ENCODE data around the gene CDRT4.

The CDRT4 gene

DNA sequence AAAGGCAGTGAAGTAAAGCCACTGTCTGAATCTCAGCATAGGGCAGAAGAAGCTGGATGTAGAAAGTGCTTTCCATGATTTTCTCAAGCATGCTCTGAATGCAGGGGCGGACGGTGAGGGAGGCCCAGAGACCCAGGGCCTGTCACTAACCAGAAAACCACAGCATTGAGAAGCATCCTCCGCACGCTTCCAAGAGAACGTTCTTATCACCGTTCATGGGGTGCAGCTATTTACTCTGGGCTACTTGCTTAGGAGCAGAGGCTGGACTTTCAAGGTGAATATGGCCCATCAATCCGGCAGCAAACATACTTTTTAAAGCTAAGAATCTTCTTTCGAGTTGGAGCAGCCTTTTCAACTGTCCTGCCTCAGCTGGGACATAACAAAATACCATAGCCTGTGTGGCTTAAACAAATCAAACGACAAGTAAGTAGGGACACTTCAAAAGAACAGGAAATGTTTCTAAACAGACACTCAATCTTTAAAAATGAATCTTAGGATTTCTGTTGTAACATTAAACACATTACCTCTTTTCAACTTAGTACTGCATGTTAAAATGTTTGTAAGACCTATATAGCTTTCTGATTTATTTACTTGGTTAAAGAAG is 46.5 kb upstream of the CDRT4 start:
- H2AFZ ChIP-seq (ENCODE audit: low read depth, low read length) = no peak overlapping the region
- H4K20me1 ChIP-seq (ENCODE audit: insufficient read depth, low read length) = no peaks in the 10 kb centered on the region
- H3K9me3 ChIP-seq (ENCODE audit: insufficient read depth, low read length, severe bottlenecking) = no peaks in the 10 kb centered on the region
- ATAC-seq (ENCODE audit: insufficient read depth, low read depth) (no peak), DNase-seq (no peak)
- no peaks in the 10 kb centered on the region for H3K27me3 ChIP-seq (ENCODE audit: insufficient read depth, low read length, poor library complexity)
- no peaks in the 10 kb centered on the region for H3K4me1 ChIP-seq (ENCODE audit: insufficient read depth, low read length)
- H3K79me2 ChIP-seq (ENCODE audit: insufficient read depth, low read length) = no peaks in the 10 kb centered on the region
- H3K27ac ChIP-seq (ENCODE audit: low read length) = no peak overlapping the region
- no peaks in the 10 kb centered on the region for H3K36me3 ChIP-seq (ENCODE audit: insufficient read depth, low read length)
- TF ChIP-seq, protein P1, sequence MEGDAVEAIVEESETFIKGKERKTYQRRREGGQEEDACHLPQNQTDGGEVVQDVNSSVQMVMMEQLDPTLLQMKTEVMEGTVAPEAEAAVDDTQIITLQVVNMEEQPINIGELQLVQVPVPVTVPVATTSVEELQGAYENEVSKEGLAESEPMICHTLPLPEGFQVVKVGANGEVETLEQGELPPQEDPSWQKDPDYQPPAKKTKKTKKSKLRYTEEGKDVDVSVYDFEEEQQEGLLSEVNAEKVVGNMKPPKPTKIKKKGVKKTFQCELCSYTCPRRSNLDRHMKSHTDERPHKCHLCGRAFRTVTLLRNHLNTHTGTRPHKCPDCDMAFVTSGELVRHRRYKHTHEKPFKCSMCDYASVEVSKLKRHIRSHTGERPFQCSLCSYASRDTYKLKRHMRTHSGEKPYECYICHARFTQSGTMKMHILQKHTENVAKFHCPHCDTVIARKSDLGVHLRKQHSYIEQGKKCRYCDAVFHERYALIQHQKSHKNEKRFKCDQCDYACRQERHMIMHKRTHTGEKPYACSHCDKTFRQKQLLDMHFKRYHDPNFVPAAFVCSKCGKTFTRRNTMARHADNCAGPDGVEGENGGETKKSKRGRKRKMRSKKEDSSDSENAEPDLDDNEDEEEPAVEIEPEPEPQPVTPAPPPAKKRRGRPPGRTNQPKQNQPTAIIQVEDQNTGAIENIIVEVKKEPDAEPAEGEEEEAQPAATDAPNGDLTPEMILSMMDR (IDR thresholded peaks at IDR 0.05; ENCODE audit: borderline replicate concordance, extremely low read depth, low read length, poor library complexity, severe bottlenecking) = no peak
- TF ChIP-seq EZH2 (IDR thresholded peaks at IDR 0.05; ENCODE audit: borderline replicate concordance, low read depth, low read length, severe bottlenecking) = no peak
- no peak overlapping the region for H3K9ac ChIP-seq (ENCODE audit: low read depth, low read length)
- no peak overlapping the region for H3K4me2 ChIP-seq (ENCODE audit: insufficient read depth, low read length)
- no peak overlapping the region for H3K4me3 ChIP-seq (ENCODE audit: low read depth in 1 of 2, low read length in 2 of 2)

- Histone ChIP-seq H3K4me2 (ENCODE audit: insufficient read depth, low read length) (no peak overlapping the region), H3K79me2 (ENCODE audit: insufficient read depth, low read length) (no peaks in the 10 kb centered on the region), H3K27me3 (ENCODE audit: insufficient read depth, low read length, poor library complexity) (no peaks in the 10 kb centered on the region), H4K20me1 (ENCODE audit: insufficient read depth, low read length) (no peaks in the 10 kb centered on the region), H3K9me3 (ENCODE audit: insufficient read depth, low read length, severe bottlenecking) (no peaks in the 10 kb centered on the region), H3K36me3 (ENCODE audit: insufficient read depth, low read length) (no peaks in the 10 kb centered on the region), H3K4me3 (ENCODE audit: low read depth in 1 of 2, low read length in 2 of 2) (no peak overlapping the region), H3K4me1 (ENCODE audit: insufficient read depth, low read length) (no peaks in the 10 kb centered on the region), H3K27ac (ENCODE audit: low read length) (no peak overlapping the region), H3K9ac (ENCODE audit: low read depth, low read length) (no peak overlapping the region), H2AFZ (ENCODE audit: low read depth, low read length) (no peak overlapping the region)
- TF ChIP-seq, protein P1 (IDR thresholded peaks at IDR 0.05; ENCODE audit: borderline replicate concordance, extremely low read depth, low read length, poor library complexity, severe bottlenecking) = no peak
- no peak for TF ChIP-seq EZH2 (IDR thresholded peaks at IDR 0.05; ENCODE audit: borderline replicate concordance, low read depth, low read length, severe bottlenecking)
- ATAC-seq (ENCODE audit: insufficient read depth, low read depth) (no peak), DNase-seq (no peak)
Measured at GRCh38 chr17:15513058-15513791, 45.8 kb upstream of the CDRT4 start.

- DNase-seq = no peak
- Histone ChIP-seq H3K27me3 (ENCODE audit: insufficient read depth, low read length, poor library complexity) (no peaks in the 10 kb centered on the region), H3K36me3 (ENCODE audit: insufficient read depth, low read length) (no peaks in the 10 kb centered on the region), H3K79me2 (ENCODE audit: insufficient read depth, low read length) (no peaks in the 10 kb centered on the region), H3K4me1 (ENCODE audit: insufficient read depth, low read length) (no peaks in the 10 kb centered on the region), H2AFZ (ENCODE audit: low read depth, low read length) (no peak overlapping the region), H3K9ac (ENCODE audit: low read depth, low read length) (no peak overlapping the region), H3K4me2 (ENCODE audit: insufficient read depth, low read length) (no peak overlapping the region), H3K27ac (ENCODE audit: low read length) (no peak overlapping the region), H3K4me3 (ENCODE audit: low read depth in 1 of 2, low read length in 2 of 2) (no peak overlapping the region), H3K9me3 (ENCODE audit: insufficient read depth, low read length, severe bottlenecking) (no peaks in the 10 kb centered on the region), H4K20me1 (ENCODE audit: insufficient read depth, low read length) (no peaks in the 10 kb centered on the region)
- no peak for ATAC-seq (ENCODE audit: insufficient read depth, low read depth)
- no peak for TF ChIP-seq EZH2 (IDR thresholded peaks at IDR 0.05; ENCODE audit: borderline replicate concordance, low read depth, low read length, severe bottlenecking)
- TF ChIP-seq, protein P1 (IDR thresholded peaks at IDR 0.05; ENCODE audit: borderline replicate concordance, extremely low read depth, low read length, poor library complexity, severe bottlenecking) = no peak
Measured at GRCh38 chr17:15512071-15512709, 44.8 kb upstream of the CDRT4 start.

Data from DND-41 (cell line).